ENCODE measurements around the gene TMEM17. TPM values are rescaled to one million over a fixed set of nuclear protein-coding genes. Genes with fewer than 3 reads are reported as not detected.
"Not testable (repeated sequence)": the region's sequence is repeated elsewhere in the genome, so short reads cannot be mapped to it uniquely, and the experiment has no call there.

The TMEM17 gene
- polyA plus RNA-seq, 1 experiment: 2.8 TPM

DNA sequence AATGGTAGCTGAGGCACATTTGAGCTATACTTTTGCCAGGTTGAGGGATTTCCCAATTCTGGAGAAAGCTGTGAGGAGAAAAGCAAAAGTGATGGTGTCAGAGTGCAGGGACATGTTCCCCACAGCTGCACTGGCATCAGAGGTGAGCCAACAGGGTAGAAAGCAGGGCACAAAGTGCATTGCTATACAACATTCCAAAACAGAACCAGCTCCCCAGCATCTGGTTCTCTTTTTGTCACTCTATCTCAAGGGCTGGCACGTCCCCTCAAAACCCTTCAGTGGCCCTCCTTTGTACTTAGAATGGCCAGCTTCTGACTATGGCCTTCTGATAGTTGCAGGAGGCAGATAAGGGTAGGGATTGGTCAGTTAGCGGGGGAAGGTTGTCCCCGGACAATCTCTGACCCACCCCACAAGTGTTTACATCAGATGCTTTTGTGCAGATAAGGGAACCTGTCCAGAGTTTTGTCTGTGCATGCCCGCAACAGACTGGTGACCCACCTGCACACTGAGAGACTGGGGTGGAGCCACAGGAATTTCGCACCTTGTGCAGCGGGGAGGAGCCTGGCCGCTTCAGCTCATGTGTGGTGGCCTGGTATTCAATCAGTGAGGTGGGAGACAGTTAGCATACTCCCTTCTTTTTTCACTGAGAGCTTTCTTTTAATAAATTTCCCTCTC, 31.0 kb upstream of the TMEM17 start:
- ChIA-PET CTCF (interaction anchor here (0.6 to 1.4 kb wide), 5 partner anchors 9 to 58 kb away, joined by 3 to 4 read pairs (median 3); partner anchors contain the start of gene TMEM17), POLR2A (no interaction called here)
- Histone ChIP-seq H3K27me3 (ENCODE audit: control insufficient read depth, insufficient read depth, low read length) (no peaks in the 10 kb centered on the region), H3K4me3 (ENCODE audit: low read depth, low read length) (no peak overlapping the region), H3K36me3 (ENCODE audit: control insufficient read depth, insufficient read depth, low read length) (no peaks in the 10 kb centered on the region)
- TF ChIP-seq, protein P1, sequence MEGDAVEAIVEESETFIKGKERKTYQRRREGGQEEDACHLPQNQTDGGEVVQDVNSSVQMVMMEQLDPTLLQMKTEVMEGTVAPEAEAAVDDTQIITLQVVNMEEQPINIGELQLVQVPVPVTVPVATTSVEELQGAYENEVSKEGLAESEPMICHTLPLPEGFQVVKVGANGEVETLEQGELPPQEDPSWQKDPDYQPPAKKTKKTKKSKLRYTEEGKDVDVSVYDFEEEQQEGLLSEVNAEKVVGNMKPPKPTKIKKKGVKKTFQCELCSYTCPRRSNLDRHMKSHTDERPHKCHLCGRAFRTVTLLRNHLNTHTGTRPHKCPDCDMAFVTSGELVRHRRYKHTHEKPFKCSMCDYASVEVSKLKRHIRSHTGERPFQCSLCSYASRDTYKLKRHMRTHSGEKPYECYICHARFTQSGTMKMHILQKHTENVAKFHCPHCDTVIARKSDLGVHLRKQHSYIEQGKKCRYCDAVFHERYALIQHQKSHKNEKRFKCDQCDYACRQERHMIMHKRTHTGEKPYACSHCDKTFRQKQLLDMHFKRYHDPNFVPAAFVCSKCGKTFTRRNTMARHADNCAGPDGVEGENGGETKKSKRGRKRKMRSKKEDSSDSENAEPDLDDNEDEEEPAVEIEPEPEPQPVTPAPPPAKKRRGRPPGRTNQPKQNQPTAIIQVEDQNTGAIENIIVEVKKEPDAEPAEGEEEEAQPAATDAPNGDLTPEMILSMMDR (IDR thresholded peaks at IDR 0.05; ENCODE audit: insufficient read depth, low read depth, low read length): no peak
- DNase-seq (ENCODE audit: low read depth): no peak

DNA sequence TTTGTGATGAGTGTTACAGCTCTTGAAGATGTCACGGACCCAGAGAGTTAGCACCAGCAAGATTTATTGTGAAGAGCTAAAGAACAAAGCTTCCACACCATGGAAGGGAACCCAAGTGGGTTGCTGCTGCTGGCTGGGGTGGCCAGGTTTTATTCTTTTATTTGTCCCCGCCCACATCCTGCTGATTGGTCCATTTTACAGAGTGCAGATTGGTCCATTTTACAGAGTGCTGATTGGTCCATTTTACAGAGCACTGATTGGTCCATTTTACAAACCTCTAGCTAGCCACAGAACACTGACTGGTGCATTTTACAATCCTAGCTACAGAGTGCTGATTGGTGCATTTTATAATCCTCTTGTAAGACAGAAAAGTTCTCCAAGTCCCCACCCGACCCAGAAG, 29.5 kb upstream of the TMEM17 start:
- DNase-seq (ENCODE audit: low read depth); H3K36me3 ChIP-seq (ENCODE audit: control insufficient read depth, insufficient read depth, low read length); H3K27me3 ChIP-seq (ENCODE audit: control insufficient read depth, insufficient read depth, low read length); POLR2A ChIA-PET; H3K4me3 ChIP-seq (ENCODE audit: low read depth, low read length): not testable (repeated sequence)
- CTCF ChIA-PET: interaction anchor here (1.1 kb wide), 1 partner anchor 9 kb away, joined by 3 read pairs; no protein-coding TSS in a partner anchor

DNA sequence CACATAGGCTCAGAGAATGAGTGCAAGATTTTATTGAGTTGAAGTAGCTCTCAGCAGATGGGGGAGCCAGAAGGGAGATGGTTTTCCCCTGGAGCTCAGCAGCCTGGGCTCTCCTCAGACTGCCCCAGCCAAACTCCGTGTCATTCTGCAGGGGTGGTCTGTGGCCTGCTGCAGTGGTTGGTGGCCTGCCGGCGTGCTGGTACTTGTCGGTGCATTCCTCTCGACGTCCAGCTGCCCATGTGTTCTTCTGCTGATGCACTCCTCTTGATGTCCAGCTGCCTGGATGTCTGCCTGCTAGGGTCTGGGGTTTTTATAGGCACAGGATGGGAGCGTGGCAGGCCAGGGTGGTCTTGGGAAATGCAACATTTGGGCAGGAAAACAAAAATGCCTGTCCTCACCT, 25.6 kb upstream of the TMEM17 start:
- DNase-seq (ENCODE audit: low read depth): no peak

DNA sequence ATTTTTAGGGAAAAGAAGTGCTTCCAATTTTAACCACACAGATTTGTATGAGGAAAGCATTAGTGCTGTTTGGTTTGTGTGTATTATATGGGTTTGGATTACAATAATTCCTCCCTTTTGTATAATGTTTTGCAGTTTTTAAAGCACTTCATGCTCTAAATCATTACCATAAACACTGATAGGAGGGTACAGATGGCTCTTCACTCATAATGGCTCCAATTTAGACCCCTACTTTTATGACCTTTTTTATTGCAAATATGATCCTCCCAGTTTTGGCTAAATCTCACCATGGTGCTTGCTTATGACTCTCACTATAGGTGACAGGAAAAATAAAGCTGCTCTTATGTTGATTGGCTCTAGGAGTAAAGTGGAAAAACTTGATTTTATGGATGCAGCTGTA, 23.8 kb upstream of the TMEM17 start:
- TF ChIP-seq, protein P1 (IDR thresholded peaks at IDR 0.05; ENCODE audit: insufficient read depth, low read depth, low read length): no peak

More for the DNA sequence above, 25.6 kb upstream of the TMEM17 start:
- Histone ChIP-seq H3K36me3 (ENCODE audit: control insufficient read depth, insufficient read depth, low read length) (no peaks in the 10 kb centered on the region), H3K27me3 (ENCODE audit: control insufficient read depth, insufficient read depth, low read length) (no peaks in the 10 kb centered on the region), H3K4me3 (ENCODE audit: low read depth, low read length) (no peak overlapping the region)
- ChIA-PET CTCF (no interaction called here), POLR2A (no interaction called here)
- TF ChIP-seq, protein P1 (IDR thresholded peaks at IDR 0.05; ENCODE audit: insufficient read depth, low read depth, low read length): no peak

DNA sequence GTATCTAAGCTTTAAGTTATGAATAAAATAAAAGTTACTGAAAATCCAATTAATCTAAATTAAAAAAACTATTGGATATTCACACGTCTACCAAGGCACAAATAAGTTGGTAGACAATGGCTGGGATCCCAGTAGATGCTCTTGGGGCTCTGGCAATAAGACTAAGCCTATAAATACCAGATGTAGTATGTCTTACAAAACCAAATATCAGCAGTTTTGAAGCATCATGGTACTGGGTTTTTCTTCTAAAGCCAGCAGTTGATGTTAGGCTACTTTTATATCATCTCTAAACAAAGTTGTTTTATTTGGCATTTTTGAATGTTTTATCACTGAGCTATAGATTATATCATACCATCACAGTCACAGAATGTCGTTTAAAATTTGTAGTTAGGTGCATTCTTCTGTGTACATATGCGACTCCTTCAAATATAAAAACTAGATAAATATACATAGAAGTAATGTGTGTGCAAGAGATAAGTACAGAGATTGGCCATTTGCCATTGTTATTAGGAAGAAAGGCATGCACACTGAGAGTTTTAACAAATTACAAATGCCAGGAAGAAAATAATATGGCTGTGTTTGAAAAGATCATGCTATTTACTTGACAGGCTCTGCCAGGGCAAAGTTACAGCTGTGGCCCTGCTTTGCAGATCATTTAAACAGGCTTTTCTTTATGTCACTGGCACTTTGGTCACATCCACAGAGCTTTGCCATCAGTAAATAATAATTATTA, 21.6 kb upstream of the TMEM17 start:
- POLR2A ChIA-PET: no interaction called here

More for the DNA sequence above, 23.8 kb upstream of the TMEM17 start:
- Histone ChIP-seq H3K4me3 (ENCODE audit: low read depth, low read length) (no peak overlapping the region), H3K36me3 (ENCODE audit: control insufficient read depth, insufficient read depth, low read length) (no peaks in the 10 kb centered on the region), H3K27me3 (ENCODE audit: control insufficient read depth, insufficient read depth, low read length) (no peaks in the 10 kb centered on the region)
- no peak for DNase-seq (ENCODE audit: low read depth)
- ChIA-PET POLR2A (no interaction called here), CTCF (no interaction called here)

More for the DNA sequence above, 21.6 kb upstream of the TMEM17 start:
- no peaks in the 10 kb centered on the region for H3K36me3 ChIP-seq (ENCODE audit: control insufficient read depth, insufficient read depth, low read length)
- no peak overlapping the region for H3K4me3 ChIP-seq (ENCODE audit: low read depth, low read length)
- no peaks in the 10 kb centered on the region for H3K27me3 ChIP-seq (ENCODE audit: control insufficient read depth, insufficient read depth, low read length)
- CTCF ChIA-PET: interaction anchor here (1.4 kb wide), 1 partner anchor 9 kb away, joined by 3 read pairs; no protein-coding TSS in a partner anchor
- TF ChIP-seq, protein P1 (IDR thresholded peaks at IDR 0.05; ENCODE audit: insufficient read depth, low read depth, low read length): no peak
- no peak for DNase-seq (ENCODE audit: low read depth)

Data from BJ (cell line).